ENCODE data around the gene CLIP2.
A peak's percentile ranks its signal among the peaks of the same experiment; 100 is the strongest.
"Not testable (repeated sequence)": the region's sequence is repeated elsewhere in the genome, so short reads cannot be mapped to it uniquely, and the experiment has no call there.

The CLIP2 gene

GRCh38 chr7:74365322-74366022, 76.3 kb downstream of the CLIP2 start:
- Histone ChIP-seq H3K9ac (ENCODE audit: low read length) (no peak overlapping the region), H3K27ac (ENCODE audit: low read length) (no peak overlapping the region), H3K4me3 (ENCODE audit: low read length) (no peak overlapping the region), H3K27me3 (ENCODE audit: control insufficient read depth, insufficient read depth, low read length) (no peaks in the 10 kb centered on the region), H3K4me1 (ENCODE audit: control insufficient read depth, low read depth, low read length) (no peaks in the 10 kb centered on the region), H3K36me3 (ENCODE audit: control insufficient read depth, low read depth, low read length) (no peaks in the 10 kb centered on the region), H3K9me3 (ENCODE audit: control insufficient read depth, low read depth, low read length) (no peaks in the 10 kb centered on the region)

GRCh38 chr7:74371381-74372341, 82.5 kb downstream of the CLIP2 start:
- no peak overlapping the region for H3K9ac ChIP-seq (ENCODE audit: low read length)
- no peaks in the 10 kb centered on the region for H3K36me3 ChIP-seq (ENCODE audit: control insufficient read depth, low read depth, low read length)
- H3K9me3 ChIP-seq (ENCODE audit: control insufficient read depth, low read depth, low read length): no peaks in the 10 kb centered on the region
- H3K4me1 ChIP-seq (ENCODE audit: control insufficient read depth, low read depth, low read length): peaks cover 5% of the 10 kb centered on the region
- H3K27ac ChIP-seq (ENCODE audit: low read length): no peak overlapping the region
- peaks cover 3% of the 10 kb centered on the region for H3K27me3 ChIP-seq (ENCODE audit: control insufficient read depth, insufficient read depth, low read length)
- peak overlapping the region; percentile 38 for H3K4me3 ChIP-seq (ENCODE audit: low read length)

- no peaks in the 10 kb centered on the region for H3K9me3 ChIP-seq (ENCODE audit: control insufficient read depth, low read depth, low read length)
- H3K36me3 ChIP-seq (ENCODE audit: control insufficient read depth, low read depth, low read length): no peaks in the 10 kb centered on the region
- peak overlapping the region; percentile 38 for H3K4me3 ChIP-seq (ENCODE audit: low read length)
- peaks cover 5% of the 10 kb centered on the region for H3K4me1 ChIP-seq (ENCODE audit: control insufficient read depth, low read depth, low read length)
- peaks cover 3% of the 10 kb centered on the region for H3K27me3 ChIP-seq (ENCODE audit: control insufficient read depth, insufficient read depth, low read length)
- no peak overlapping the region for H3K9ac ChIP-seq (ENCODE audit: low read length)
- H3K27ac ChIP-seq (ENCODE audit: low read length): no peak overlapping the region
Observed at GRCh38 chr7:74372511-74373111, 83.4 kb downstream of the CLIP2 start.

GRCh38 chr7:74373536-74373935, 84.3 kb downstream of the CLIP2 start:
- Histone ChIP-seq H3K4me3 (ENCODE audit: low read length) (no peak overlapping the region), H3K27me3 (ENCODE audit: control insufficient read depth, insufficient read depth, low read length) (peaks cover 3% of the 10 kb centered on the region), H3K27ac (ENCODE audit: low read length) (no peak overlapping the region), H3K9me3 (ENCODE audit: control insufficient read depth, low read depth, low read length) (no peaks in the 10 kb centered on the region), H3K36me3 (ENCODE audit: control insufficient read depth, low read depth, low read length) (no peaks in the 10 kb centered on the region), H3K9ac (ENCODE audit: low read length) (no peak overlapping the region), H3K4me1 (ENCODE audit: control insufficient read depth, low read depth, low read length) (peaks cover 5% of the 10 kb centered on the region)

GRCh38 chr7:74375726-74376220, 86.6 kb downstream of the CLIP2 start:
- Histone ChIP-seq H3K4me1 (ENCODE audit: control insufficient read depth, low read depth, low read length) (peaks cover 5% of the 10 kb centered on the region), H3K9me3 (ENCODE audit: control insufficient read depth, low read depth, low read length) (no peaks in the 10 kb centered on the region), H3K9ac (ENCODE audit: low read length) (no peak overlapping the region), H3K27ac (ENCODE audit: low read length) (no peak overlapping the region), H3K36me3 (ENCODE audit: control insufficient read depth, low read depth, low read length) (no peaks in the 10 kb centered on the region), H3K4me3 (ENCODE audit: low read length) (no peak overlapping the region), H3K27me3 (ENCODE audit: control insufficient read depth, insufficient read depth, low read length) (peaks cover 3% of the 10 kb centered on the region)

GRCh38 chr7:74376256-74377036, 87.2 kb downstream of the CLIP2 start:
- Histone ChIP-seq H3K9ac (ENCODE audit: low read length) (no peak overlapping the region), H3K4me1 (ENCODE audit: control insufficient read depth, low read depth, low read length) (peaks cover 5% of the 10 kb centered on the region), H3K4me3 (ENCODE audit: low read length) (no peak overlapping the region), H3K27me3 (ENCODE audit: control insufficient read depth, insufficient read depth, low read length) (peaks cover 3% of the 10 kb centered on the region), H3K36me3 (ENCODE audit: control insufficient read depth, low read depth, low read length) (no peaks in the 10 kb centered on the region), H3K9me3 (ENCODE audit: control insufficient read depth, low read depth, low read length) (no peaks in the 10 kb centered on the region), H3K27ac (ENCODE audit: low read length) (no peak overlapping the region)

GRCh38 chr7:74379938-74380337, 90.7 kb downstream of the CLIP2 start:
- Histone ChIP-seq H3K4me1 (ENCODE audit: control insufficient read depth, low read depth, low read length) (no peaks in the 10 kb centered on the region), H3K9ac (ENCODE audit: low read length) (no peak overlapping the region), H3K27ac (ENCODE audit: low read length) (no peak overlapping the region), H3K9me3 (ENCODE audit: control insufficient read depth, low read depth, low read length) (no peaks in the 10 kb centered on the region), H3K4me3 (ENCODE audit: low read length) (no peak overlapping the region), H3K36me3 (ENCODE audit: control insufficient read depth, low read depth, low read length) (no peaks in the 10 kb centered on the region), H3K27me3 (ENCODE audit: control insufficient read depth, insufficient read depth, low read length) (no peaks in the 10 kb centered on the region)

GRCh38 chr7:74380720-74381119, 91.5 kb downstream of the CLIP2 start:
- H3K4me1 ChIP-seq (ENCODE audit: control insufficient read depth, low read depth, low read length): no peaks in the 10 kb centered on the region
- no peak overlapping the region for H3K4me3 ChIP-seq (ENCODE audit: low read length)
- no peaks in the 10 kb centered on the region for H3K9me3 ChIP-seq (ENCODE audit: control insufficient read depth, low read depth, low read length)
- H3K27me3 ChIP-seq (ENCODE audit: control insufficient read depth, insufficient read depth, low read length): no peaks in the 10 kb centered on the region
- no peaks in the 10 kb centered on the region for H3K36me3 ChIP-seq (ENCODE audit: control insufficient read depth, low read depth, low read length)
- H3K27ac ChIP-seq (ENCODE audit: low read length): no peak overlapping the region
- no peak overlapping the region for H3K9ac ChIP-seq (ENCODE audit: low read length)

- H3K36me3 ChIP-seq (ENCODE audit: control insufficient read depth, low read depth, low read length); H3K27me3 ChIP-seq (ENCODE audit: control insufficient read depth, insufficient read depth, low read length); H3K4me3 ChIP-seq (ENCODE audit: low read length); H3K4me1 ChIP-seq (ENCODE audit: control insufficient read depth, low read depth, low read length); H3K27ac ChIP-seq (ENCODE audit: low read length); H3K9me3 ChIP-seq (ENCODE audit: control insufficient read depth, low read depth, low read length); H3K9ac ChIP-seq (ENCODE audit: low read length): not testable (repeated sequence)
Observed at GRCh38 chr7:74384086-74384485, 94.9 kb downstream of the CLIP2 start.

- H3K4me1 ChIP-seq (ENCODE audit: control insufficient read depth, low read depth, low read length); H3K27ac ChIP-seq (ENCODE audit: low read length); H3K9ac ChIP-seq (ENCODE audit: low read length); H3K9me3 ChIP-seq (ENCODE audit: control insufficient read depth, low read depth, low read length); H3K4me3 ChIP-seq (ENCODE audit: low read length); H3K36me3 ChIP-seq (ENCODE audit: control insufficient read depth, low read depth, low read length); H3K27me3 ChIP-seq (ENCODE audit: control insufficient read depth, insufficient read depth, low read length): not testable (repeated sequence)
Observed at GRCh38 chr7:74384854-74385253, 95.6 kb downstream of the CLIP2 start.

GRCh38 chr7:74387606-74388005, 98.4 kb downstream of the CLIP2 start:
- Histone ChIP-seq H3K9me3 (ENCODE audit: control insufficient read depth, low read depth, low read length) (no peaks in the 10 kb centered on the region), H3K4me3 (ENCODE audit: low read length) (no peak overlapping the region), H3K36me3 (ENCODE audit: control insufficient read depth, low read depth, low read length) (peaks cover 4% of the 10 kb centered on the region), H3K27ac (ENCODE audit: low read length) (no peak overlapping the region), H3K4me1 (ENCODE audit: control insufficient read depth, low read depth, low read length) (no peaks in the 10 kb centered on the region), H3K9ac (ENCODE audit: low read length) (no peak overlapping the region), H3K27me3 (ENCODE audit: control insufficient read depth, insufficient read depth, low read length) (no peaks in the 10 kb centered on the region)

Measured in iPS-18a (cell line).